SJSA1 (cell line): ENCODE data around the gene TSPYL1. TPM values are rescaled to one million over a fixed set of nuclear protein-coding genes. Genes with fewer than 3 reads are reported as not detected.
A peak's percentile ranks its signal among the peaks of the same experiment; 100 is the strongest.

Experiments
- DNase-seq, 2 experiments: peaks; one replicate each; pipeline ENCODE4 v3.0.0-alpha.2; 2015 to 2020; ENCODE audit warnings: low spot score in 2 of 2, low read depth in 1 of 2
- H3K27ac ChIP-seq: fragments of 250-450 bp; sonication (Bioruptor Pico); 2 replicates; pipeline ENCODE4 v1.5.1; 2020; ENCODE audit warnings: mild to moderate bottlenecking, moderate library complexity
- H3K27me3 ChIP-seq: fragments of 250-450 bp; sonication (Bioruptor Pico); replicated peaks from 2 replicates; pipeline ENCODE4 v1.5.1; 2020; ENCODE audit warnings: mild to moderate bottlenecking, moderate library complexity
- H3K36me3 ChIP-seq: fragments of 250-450 bp; sonication (Bioruptor Pico); 2 replicates; pipeline ENCODE4 v1.5.1; 2020; ENCODE audit warnings: mild to moderate bottlenecking
- H3K4me1 ChIP-seq: fragments of 250-450 bp; sonication (Bioruptor Pico); replicated peaks from 2 replicates; pipeline ENCODE4 v1.6.1; 2021; ENCODE audit warnings: mild to moderate bottlenecking
- H3K4me3 ChIP-seq: fragments of 250-450 bp; sonication (Bioruptor Pico); 2 replicates; pipeline ENCODE4 v1.5.1; 2020; ENCODE audit warnings: mild to moderate bottlenecking
- H3K9me3 ChIP-seq: fragments of 250-450 bp; sonication (Bioruptor Pico); replicated peaks from 2 replicates; pipeline ENCODE4 v1.5.1; 2020; ENCODE audit warnings: mild to moderate bottlenecking
- total RNA-seq: library from RNA; depleted of rRNA; stranded (reverse); fragments of >200 nt; shearing (Covaris generic); gene quantifications from 2 replicates; pipeline ENCODE4 v1.2.3, GENCODE V29; 2014

TSPYL1 gene
- total RNA-seq, 1 experiment from 2014 or later = 65.1 TPM

GRCh38 chr6:116265041-116265829 lies 14.5 kb downstream of the TSPYL1 start:
- Histone ChIP-seq H3K36me3 (peaks cover 7% of the 10 kb centered on the region; the same call in 1 of the 2 replicates), H3K27ac (no peak overlapping the region), H3K9me3 (no peaks in the 10 kb centered on the region; the same call in 1 of the 2 replicates), H3K4me1 (no peaks in the 10 kb centered on the region), H3K4me3 (no peak overlapping the region), H3K27me3 (no peaks in the 10 kb centered on the region)
- no peak for DNase-seq

GRCh38 chr6:116263353-116263752 lies 16.4 kb downstream of the TSPYL1 start:
- Histone ChIP-seq H3K4me1 (no peaks in the 10 kb centered on the region), H3K36me3 (peaks cover 7% of the 10 kb centered on the region; the same call in 1 of the 2 replicates), H3K9me3 (no peaks in the 10 kb centered on the region; the same call in 1 of the 2 replicates), H3K4me3 (no peak overlapping the region), H3K27ac (no peak overlapping the region), H3K27me3 (no peaks in the 10 kb centered on the region)
- DNase-seq = no peak

- Histone ChIP-seq H3K27me3 (no peaks in the 10 kb centered on the region), H3K27ac (no peak overlapping the region), H3K36me3 (peaks cover 7% of the 10 kb centered on the region), H3K9me3 (no peaks in the 10 kb centered on the region; the same call in 1 of the 2 replicates), H3K4me3 (no peak overlapping the region), H3K4me1 (peaks cover 9% of the 10 kb centered on the region)
- DNase-seq = no peak
These were observed 21.2 kb downstream of the TSPYL1 start for GRCh38 chr6:116258520-116258919.

- Histone ChIP-seq H3K9me3 (no peaks in the 10 kb centered on the region), H3K27ac (no peak overlapping the region), H3K4me3 (no peak overlapping the region), H3K36me3 (peaks cover 22% of the 10 kb centered on the region), H3K27me3 (no peaks in the 10 kb centered on the region), H3K4me1 (peaks cover 25% of the 10 kb centered on the region)
- DNase-seq = no peak
These were observed 23.0 kb downstream of the TSPYL1 start for GRCh38 chr6:116256694-116257093.

GRCh38 chr6:116255246-116255800 lies 24.4 kb downstream of the TSPYL1 start:
- DNase-seq = no peak
- Histone ChIP-seq H3K4me3 (no peak overlapping the region), H3K27ac (no peak overlapping the region)

GRCh38 chr6:116254297-116255056 lies 25.3 kb downstream of the TSPYL1 start:
- DNase-seq = no peak
- H3K36me3 ChIP-seq = peaks cover 33% of the 10 kb centered on the region
- H3K4me3 ChIP-seq = peak overlapping the region; percentile 71
- H3K4me1 ChIP-seq = peaks cover 40% of the 10 kb centered on the region
- no peaks in the 10 kb centered on the region for H3K9me3 ChIP-seq
- H3K27ac ChIP-seq = peak overlapping the region; percentile 90
- H3K27me3 ChIP-seq = no peaks in the 10 kb centered on the region

More at GRCh38 chr6:116255246-116255800, 24.4 kb downstream of the TSPYL1 start:
- peaks cover 29% of the 10 kb centered on the region for H3K36me3 ChIP-seq
- peaks cover 37% of the 10 kb centered on the region for H3K4me1 ChIP-seq
- no peaks in the 10 kb centered on the region for H3K27me3 ChIP-seq
- H3K9me3 ChIP-seq = no peaks in the 10 kb centered on the region

- H3K36me3 ChIP-seq = peaks cover 34% of the 10 kb centered on the region
- peak; percentile 92 to 93 for DNase-seq
- H3K9me3 ChIP-seq = no peaks in the 10 kb centered on the region
- peak within 1 kb of the TSS; percentile 71 for H3K4me3 ChIP-seq
- H3K4me1 ChIP-seq = peaks cover 40% of the 10 kb centered on the region
- peak within 1 kb of the TSS; percentile 90 for H3K27ac ChIP-seq
- H3K27me3 ChIP-seq = no peaks in the 10 kb centered on the region
These were observed 26.0 kb downstream of the TSPYL1 start, which contains the start of gene TSPYL4 for GRCh38 chr6:116253505-116254296. TSPYL4 (minus strand) TSS chr6:116254075; CDS start chr6:116254008, 67 bp downstream.

GRCh38 chr6:116253188-116253504 lies 26.6 kb downstream of the TSPYL1 start:
- peaks cover 39% of the 10 kb centered on the region for H3K36me3 ChIP-seq
- H3K27ac ChIP-seq = peak overlapping the region; percentile 90
- peaks cover 40% of the 10 kb centered on the region for H3K4me1 ChIP-seq
- DNase-seq = peak in 1 of 2 experiments; percentile 20
- H3K4me3 ChIP-seq = peak overlapping the region; percentile 71
- H3K27me3 ChIP-seq = no peaks in the 10 kb centered on the region
- no peaks in the 10 kb centered on the region for H3K9me3 ChIP-seq

GRCh38 chr6:116251568-116252384 lies 28.0 kb downstream of the TSPYL1 start:
- no peaks in the 10 kb centered on the region for H3K27me3 ChIP-seq
- DNase-seq = peak; percentile 79 to 82
- peaks cover 40% of the 10 kb centered on the region for H3K4me1 ChIP-seq
- H3K9me3 ChIP-seq = no peaks in the 10 kb centered on the region
- peaks cover 44% of the 10 kb centered on the region for H3K36me3 ChIP-seq
- H3K27ac ChIP-seq = peak overlapping the region; percentile 72
- H3K4me3 ChIP-seq = peak overlapping the region; percentile 18

- H3K4me1 ChIP-seq = peaks cover 45% of the 10 kb centered on the region
- H3K27me3 ChIP-seq = no peaks in the 10 kb centered on the region
- DNase-seq = no peak
- H3K27ac ChIP-seq = no peak overlapping the region
- no peaks in the 10 kb centered on the region for H3K9me3 ChIP-seq
- peaks cover 41% of the 10 kb centered on the region for H3K36me3 ChIP-seq
- H3K4me3 ChIP-seq = no peak overlapping the region
These were observed 31.2 kb downstream of the TSPYL1 start for GRCh38 chr6:116248577-116248976.

GRCh38 chr6:116247285-116247684 lies 32.4 kb downstream of the TSPYL1 start:
- Histone ChIP-seq H3K27me3 (no peaks in the 10 kb centered on the region), H3K9me3 (no peaks in the 10 kb centered on the region), H3K4me1 (peaks cover 34% of the 10 kb centered on the region), H3K27ac (no peak overlapping the region), H3K36me3 (peaks cover 31% of the 10 kb centered on the region), H3K4me3 (no peak overlapping the region)
- DNase-seq = no peak

GRCh38 chr6:116246089-116246488 lies 33.6 kb downstream of the TSPYL1 start:
- DNase-seq = peak in 1 of 2 experiments; percentile 50
- Histone ChIP-seq H3K27ac (peak overlapping the region; percentile 31; the same call in 1 of the 2 replicates), H3K27me3 (no peaks in the 10 kb centered on the region), H3K36me3 (peaks cover 21% of the 10 kb centered on the region), H3K4me3 (no peak overlapping the region), H3K4me1 (peaks cover 24% of the 10 kb centered on the region), H3K9me3 (no peaks in the 10 kb centered on the region)
